Activated T-helper 2 cell treated with anti-CD3 and anti-CD28 coated beads, Interferon-gamma antibody, Interleukin-2, Interleukin-4, amounts not matched to agents 10 μg/mL and 5 μg/mL and 100 μg/mL, durations not matched to agents 14 hours and 24 hours and 36 hours (primary cell): ENCODE measurements around the gene CHKA. TPM values are rescaled to one million over a fixed set of nuclear protein-coding genes. Genes with fewer than 3 reads are reported as not detected.

ENCODE experiments used
- DNase-seq: peaks from one replicate; pipeline ENCODE4 v3.0.0; 2021; ENCODE audit warnings: low spot score
- H3K27ac Mint-ChIP-seq: one replicate; pipeline ENCODE4 v1.8.0; 2021; ENCODE audit warnings: mixed read lengths
- H3K27me3 Mint-ChIP-seq: one replicate; pipeline ENCODE4 v1.8.0; 2021; ENCODE audit warnings: low read depth, mixed read lengths
- H3K36me3 Mint-ChIP-seq: one replicate; pipeline ENCODE4 v1.8.0; 2021; ENCODE audit warnings: low read depth, mixed read lengths
- H3K4me1 Mint-ChIP-seq: one replicate; pipeline ENCODE4 v1.8.0; 2021; ENCODE audit warnings: low read depth, mixed read lengths
- H3K4me3 Mint-ChIP-seq: one replicate; pipeline ENCODE4 v1.8.0; 2021; ENCODE audit warnings: low read depth, mild to moderate bottlenecking, moderate library complexity, mixed read lengths
- H3K9me3 Mint-ChIP-seq: one replicate; pipeline ENCODE4 v1.8.0; 2021; ENCODE audit warnings: mixed read lengths
- intact Hi-C: fragments of 100-400 bp; cut with micrococcal nuclease; formaldehyde crosslinking; loops from one replicate; pipeline ENCODE4 v1.15.1; 2023
- total RNA-seq: library from RNA; stranded (reverse); gene quantifications from 2 replicates; pipeline ENCODE4 v1.2.3, GENCODE V29; 2022

The CHKA gene
- total RNA-seq, 1 donor from 2014 or later: 16.9 TPM

GRCh38 chr11:68140496-68141245 is 19.5 kb upstream of the CHKA start:
- Mint-ChIP-seq H3K4me3 (no peak overlapping the region), H3K9me3 (no peaks in the 10 kb centered on the region), H3K27me3 (peaks cover 4% of the 10 kb centered on the region), H3K4me1 (peaks cover 9% of the 10 kb centered on the region), H3K27ac (no peak overlapping the region), H3K36me3 (no peaks in the 10 kb centered on the region)
- intact Hi-C loops: no loop called here
- no peak for DNase-seq

- peaks cover 4% of the 10 kb centered on the region for H3K27me3 Mint-ChIP-seq
- no peak overlapping the region for H3K27ac Mint-ChIP-seq
- H3K36me3 Mint-ChIP-seq: no peaks in the 10 kb centered on the region
- no peak overlapping the region for H3K4me3 Mint-ChIP-seq
- intact Hi-C loops: no loop called here
- peaks cover 9% of the 10 kb centered on the region for H3K4me1 Mint-ChIP-seq
- no peak for DNase-seq
- H3K9me3 Mint-ChIP-seq: peaks cover 16% of the 10 kb centered on the region
Observed at GRCh38 chr11:68138237-68138636, 17.0 kb upstream of the CHKA start.

- intact Hi-C loops: no loop called here
- peaks cover 9% of the 10 kb centered on the region for H3K4me1 Mint-ChIP-seq
- no peak for DNase-seq
- H3K9me3 Mint-ChIP-seq: peaks cover 17% of the 10 kb centered on the region
- peaks cover under 1% of the 10 kb centered on the region for H3K36me3 Mint-ChIP-seq
- H3K4me3 Mint-ChIP-seq: no peak overlapping the region
- H3K27ac Mint-ChIP-seq: no peak overlapping the region
- peaks cover 4% of the 10 kb centered on the region for H3K27me3 Mint-ChIP-seq
Observed at GRCh38 chr11:68137833-68138232, 16.6 kb upstream of the CHKA start.

GRCh38 chr11:68136866-68137265 is 15.7 kb upstream of the CHKA start:
- Mint-ChIP-seq H3K27ac (no peak overlapping the region), H3K27me3 (peaks cover 4% of the 10 kb centered on the region), H3K36me3 (peaks cover 8% of the 10 kb centered on the region), H3K9me3 (peaks cover 27% of the 10 kb centered on the region), H3K4me1 (peaks cover 3% of the 10 kb centered on the region), H3K4me3 (no peak overlapping the region)
- no peak for DNase-seq
- intact Hi-C loops: no loop called here

GRCh38 chr11:68135161-68135560 is 14.0 kb upstream of the CHKA start:
- no peak overlapping the region for H3K27ac Mint-ChIP-seq
- H3K36me3 Mint-ChIP-seq: peaks cover 8% of the 10 kb centered on the region
- intact Hi-C loops: no loop called here
- no peaks in the 10 kb centered on the region for H3K4me1 Mint-ChIP-seq
- no peak for DNase-seq
- peaks cover 4% of the 10 kb centered on the region for H3K27me3 Mint-ChIP-seq
- H3K9me3 Mint-ChIP-seq: peaks cover 29% of the 10 kb centered on the region
- no peak overlapping the region for H3K4me3 Mint-ChIP-seq

GRCh38 chr11:68133761-68134160 is 12.6 kb upstream of the CHKA start:
- peaks cover 29% of the 10 kb centered on the region for H3K9me3 Mint-ChIP-seq
- no peak overlapping the region for H3K27ac Mint-ChIP-seq
- peaks cover 17% of the 10 kb centered on the region for H3K27me3 Mint-ChIP-seq
- intact Hi-C loops: no loop called here
- H3K4me3 Mint-ChIP-seq: no peak overlapping the region
- no peaks in the 10 kb centered on the region for H3K4me1 Mint-ChIP-seq
- no peak for DNase-seq
- peaks cover 8% of the 10 kb centered on the region for H3K36me3 Mint-ChIP-seq

- Mint-ChIP-seq H3K9me3 (peaks cover 27% of the 10 kb centered on the region), H3K4me3 (no peak overlapping the region), H3K4me1 (no peaks in the 10 kb centered on the region), H3K27ac (no peak overlapping the region), H3K27me3 (peaks cover 20% of the 10 kb centered on the region), H3K36me3 (peaks cover 8% of the 10 kb centered on the region)
- DNase-seq: no peak
- intact Hi-C loops: no loop called here
Observed at GRCh38 chr11:68130121-68130520, 8.9 kb upstream of the CHKA start.

GRCh38 chr11:68128682-68129327 is 7.6 kb upstream of the CHKA start:
- Mint-ChIP-seq H3K36me3 (peaks cover 8% of the 10 kb centered on the region), H3K4me3 (no peak overlapping the region), H3K9me3 (peaks cover 17% of the 10 kb centered on the region), H3K27me3 (peaks cover 20% of the 10 kb centered on the region), H3K27ac (no peak overlapping the region), H3K4me1 (no peaks in the 10 kb centered on the region)
- DNase-seq: no peak
- intact Hi-C loops: no loop called here

- intact Hi-C loops: no loop called here
- H3K9me3 Mint-ChIP-seq: peaks cover 13% of the 10 kb centered on the region
- H3K4me1 Mint-ChIP-seq: no peaks in the 10 kb centered on the region
- H3K36me3 Mint-ChIP-seq: peaks cover 8% of the 10 kb centered on the region
- DNase-seq: no peak
- H3K27ac Mint-ChIP-seq: no peak overlapping the region
- peaks cover 20% of the 10 kb centered on the region for H3K27me3 Mint-ChIP-seq
- no peak overlapping the region for H3K4me3 Mint-ChIP-seq
Observed at GRCh38 chr11:68127714-68128681, 6.8 kb upstream of the CHKA start.

GRCh38 chr11:68125164-68125563 is 4.0 kb upstream of the CHKA start:
- Mint-ChIP-seq H3K27ac (no peak overlapping the region), H3K27me3 (peaks cover 20% of the 10 kb centered on the region), H3K4me1 (peaks cover 5% of the 10 kb centered on the region), H3K4me3 (no peak overlapping the region), H3K9me3 (no peaks in the 10 kb centered on the region), H3K36me3 (peaks cover 1% of the 10 kb centered on the region)
- intact Hi-C loops: no loop called here
- no peak for DNase-seq

- Mint-ChIP-seq H3K4me1 (peaks cover 10% of the 10 kb centered on the region), H3K27ac (no peak overlapping the region), H3K27me3 (peaks cover 5% of the 10 kb centered on the region), H3K36me3 (peaks cover 6% of the 10 kb centered on the region), H3K9me3 (no peaks in the 10 kb centered on the region), H3K4me3 (no peak overlapping the region)
- no peak for DNase-seq
- intact Hi-C loops: no loop called here
Observed at GRCh38 chr11:68122936-68123539, 1.9 kb upstream of the CHKA start.

- intact Hi-C loops: loop anchor here (2.0 kb wide), 2 partner anchors 90 to 92 kb away; partner anchors contain the start of genes KMT5B and NDUFS8
- Mint-ChIP-seq H3K27me3 (no peaks in the 10 kb centered on the region), H3K9me3 (no peaks in the 10 kb centered on the region), H3K4me1 (peaks cover 12% of the 10 kb centered on the region), H3K4me3 (peak overlapping the region; percentile 88), H3K36me3 (peaks cover 19% of the 10 kb centered on the region), H3K27ac (peak overlapping the region; percentile 89)
- DNase-seq: peak; percentile 41
Observed at GRCh38 chr11:68120273-68121066, 718 bp downstream of the CHKA start.
